Measurements from ENCODE around the gene A1BG.

DNA sequence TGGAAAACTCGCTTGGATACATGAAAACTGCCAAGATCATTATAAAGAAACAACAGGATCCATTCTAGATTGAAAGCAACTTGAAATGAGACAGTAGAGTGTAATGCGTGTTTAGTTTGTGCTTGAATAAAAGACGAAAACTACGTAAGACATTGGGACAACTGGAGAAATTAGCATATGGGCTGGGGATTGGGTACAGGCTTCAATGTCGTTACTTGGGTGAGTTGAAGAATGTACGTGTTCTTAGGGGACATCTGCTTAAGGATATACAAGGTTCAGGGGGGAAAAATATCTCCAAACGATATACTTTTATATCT, 48.6 kb downstream of the A1BG start:
- no peak for TF ChIP-seq EZH2 (IDR thresholded peaks at IDR 0.05)
- TF ChIP-seq, protein P1, sequence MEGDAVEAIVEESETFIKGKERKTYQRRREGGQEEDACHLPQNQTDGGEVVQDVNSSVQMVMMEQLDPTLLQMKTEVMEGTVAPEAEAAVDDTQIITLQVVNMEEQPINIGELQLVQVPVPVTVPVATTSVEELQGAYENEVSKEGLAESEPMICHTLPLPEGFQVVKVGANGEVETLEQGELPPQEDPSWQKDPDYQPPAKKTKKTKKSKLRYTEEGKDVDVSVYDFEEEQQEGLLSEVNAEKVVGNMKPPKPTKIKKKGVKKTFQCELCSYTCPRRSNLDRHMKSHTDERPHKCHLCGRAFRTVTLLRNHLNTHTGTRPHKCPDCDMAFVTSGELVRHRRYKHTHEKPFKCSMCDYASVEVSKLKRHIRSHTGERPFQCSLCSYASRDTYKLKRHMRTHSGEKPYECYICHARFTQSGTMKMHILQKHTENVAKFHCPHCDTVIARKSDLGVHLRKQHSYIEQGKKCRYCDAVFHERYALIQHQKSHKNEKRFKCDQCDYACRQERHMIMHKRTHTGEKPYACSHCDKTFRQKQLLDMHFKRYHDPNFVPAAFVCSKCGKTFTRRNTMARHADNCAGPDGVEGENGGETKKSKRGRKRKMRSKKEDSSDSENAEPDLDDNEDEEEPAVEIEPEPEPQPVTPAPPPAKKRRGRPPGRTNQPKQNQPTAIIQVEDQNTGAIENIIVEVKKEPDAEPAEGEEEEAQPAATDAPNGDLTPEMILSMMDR (IDR thresholded peaks at IDR 0.05): no peak
- TF ChIP-seq EZH2phosphoT487 (IDR thresholded peaks at IDR 0.05): no peak

Measured in neural progenitor cell (in vitro differentiated cells).